Activated CD8-positive, alpha-beta memory T cell treated with anti-CD3 and anti-CD28 coated beads for 1 hour (primary cell): ENCODE measurements around the gene KIF26A.
"Not testable (repeated sequence)": the region's sequence is repeated elsewhere in the genome, so short reads cannot be mapped to it uniquely, and the experiment has no call there.

ENCODE experiments used
- DNase-seq, 2 donors: peaks; one replicate each; pipeline ENCODE4 v3.0.0-alpha.2; 2020; ENCODE audit warnings: low read depth in 1 of 2; ENCODE audit errors: extremely low read depth in 1 of 2

Gene KIF26A

DNA sequence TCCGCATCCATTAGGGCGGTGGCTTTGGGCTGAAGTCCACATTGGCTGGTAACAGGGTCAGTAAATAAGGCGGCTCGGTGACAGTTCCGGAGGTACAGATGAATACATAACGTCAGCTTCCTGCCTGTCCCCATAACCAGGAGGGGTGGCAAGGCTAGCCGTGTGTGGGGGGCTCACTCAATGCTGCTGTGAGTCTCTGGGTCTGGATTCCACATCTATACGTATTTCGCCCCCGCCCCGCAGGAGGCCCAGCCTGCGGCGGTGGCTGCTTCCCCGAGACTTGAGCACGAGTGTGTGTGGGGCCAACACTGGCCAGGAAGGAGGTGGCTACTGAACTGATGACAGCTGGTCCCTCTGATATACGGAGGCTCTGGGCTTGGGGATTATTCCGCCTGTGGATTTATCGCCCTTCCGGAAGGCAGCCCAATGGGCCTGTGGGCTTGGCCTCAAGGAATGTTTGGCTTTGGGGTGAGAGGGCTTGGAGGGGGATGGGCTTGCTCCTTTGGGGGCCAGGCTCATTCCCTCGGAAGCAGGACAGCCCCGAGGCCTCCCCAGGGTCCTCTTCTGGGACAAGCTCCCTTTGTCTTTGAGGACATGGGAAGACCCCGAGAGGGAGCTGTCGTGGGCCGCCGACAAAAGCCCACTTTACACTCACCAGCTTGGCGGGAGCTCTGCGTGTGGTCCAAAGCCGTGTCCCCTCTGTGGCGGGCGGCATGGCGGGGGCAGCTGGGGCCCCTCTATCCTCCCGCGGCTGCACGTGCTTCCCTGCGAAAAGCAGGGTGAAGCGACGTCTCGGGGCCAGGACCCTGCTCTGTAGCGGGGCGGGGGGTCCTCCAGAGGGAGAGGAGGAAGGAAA is 82.1 kb downstream of the KIF26A start:
- no peak for DNase-seq

- no peak for DNase-seq
These were observed 82.8 kb downstream of the KIF26A start for GRCh38 chr14:104221071-104221625.

DNA sequence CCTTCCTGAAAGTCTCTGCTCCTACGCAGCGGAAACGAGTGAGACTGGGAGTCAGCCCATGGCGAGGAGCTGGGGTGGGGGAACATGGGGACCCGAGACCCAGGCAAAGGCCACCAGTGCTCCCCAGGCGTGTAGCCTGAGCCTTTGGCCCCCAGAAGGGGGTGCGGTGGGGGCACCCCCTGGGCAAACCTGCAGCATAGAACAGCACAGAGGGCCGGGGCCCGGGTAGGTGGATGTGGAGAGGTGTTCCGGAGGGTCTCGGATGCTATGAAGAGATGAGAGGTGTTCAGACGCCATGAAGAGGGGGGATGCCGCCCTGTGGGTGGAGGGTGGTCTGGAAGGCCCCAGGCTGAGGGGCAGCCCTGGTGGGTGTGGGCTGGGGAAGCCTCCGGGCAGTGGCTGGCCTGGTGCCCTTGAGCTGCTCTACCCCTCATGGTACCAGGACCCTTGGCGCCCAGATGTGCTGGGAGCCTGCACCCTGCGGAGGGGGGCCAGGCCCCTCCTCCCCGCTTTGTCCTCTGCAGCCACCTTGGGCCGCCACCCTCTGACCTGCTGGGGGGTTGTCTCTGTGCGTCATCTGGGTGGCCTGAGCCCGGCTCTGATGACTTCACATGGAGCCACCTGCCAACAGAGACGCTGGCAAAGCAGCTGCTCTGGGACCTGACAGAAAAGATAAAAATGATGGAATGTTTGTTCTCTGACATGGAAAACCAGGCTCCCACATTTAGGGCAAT is 83.4 kb downstream of the KIF26A start:
- DNase-seq: no peak

DNA sequence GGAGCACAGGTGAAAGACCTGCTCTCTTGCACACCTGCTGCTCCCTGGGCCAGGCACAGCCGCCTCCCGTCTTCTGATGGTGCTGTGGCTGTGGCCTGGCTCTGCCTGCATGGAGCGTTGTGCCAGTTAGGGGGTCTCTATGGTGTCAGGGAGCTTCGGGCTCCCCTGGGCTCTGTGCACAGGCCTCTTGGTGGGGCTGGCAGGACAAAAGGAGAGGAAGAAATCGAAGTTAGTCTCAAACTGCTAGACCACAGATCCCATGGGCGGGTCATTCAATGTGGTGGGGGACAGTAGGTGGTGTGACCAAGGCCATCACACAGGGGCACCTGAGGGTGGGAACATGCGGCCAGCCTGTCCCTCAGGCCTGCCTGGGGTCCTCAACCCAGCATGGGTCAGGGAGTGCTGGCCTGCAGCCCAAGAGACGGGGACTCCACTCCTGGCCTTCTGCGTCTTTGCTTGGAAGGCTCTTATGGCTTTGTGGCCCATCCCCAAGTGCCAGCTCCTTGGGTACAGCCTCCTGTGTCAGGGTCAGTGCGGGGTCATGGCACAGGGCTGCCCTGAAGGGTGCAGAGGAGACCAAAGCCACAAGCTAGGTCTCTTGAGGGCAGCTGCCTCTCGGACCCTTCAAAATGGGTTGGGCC is 84.1 kb downstream of the KIF26A start:
- DNase-seq: no peak

DNA sequence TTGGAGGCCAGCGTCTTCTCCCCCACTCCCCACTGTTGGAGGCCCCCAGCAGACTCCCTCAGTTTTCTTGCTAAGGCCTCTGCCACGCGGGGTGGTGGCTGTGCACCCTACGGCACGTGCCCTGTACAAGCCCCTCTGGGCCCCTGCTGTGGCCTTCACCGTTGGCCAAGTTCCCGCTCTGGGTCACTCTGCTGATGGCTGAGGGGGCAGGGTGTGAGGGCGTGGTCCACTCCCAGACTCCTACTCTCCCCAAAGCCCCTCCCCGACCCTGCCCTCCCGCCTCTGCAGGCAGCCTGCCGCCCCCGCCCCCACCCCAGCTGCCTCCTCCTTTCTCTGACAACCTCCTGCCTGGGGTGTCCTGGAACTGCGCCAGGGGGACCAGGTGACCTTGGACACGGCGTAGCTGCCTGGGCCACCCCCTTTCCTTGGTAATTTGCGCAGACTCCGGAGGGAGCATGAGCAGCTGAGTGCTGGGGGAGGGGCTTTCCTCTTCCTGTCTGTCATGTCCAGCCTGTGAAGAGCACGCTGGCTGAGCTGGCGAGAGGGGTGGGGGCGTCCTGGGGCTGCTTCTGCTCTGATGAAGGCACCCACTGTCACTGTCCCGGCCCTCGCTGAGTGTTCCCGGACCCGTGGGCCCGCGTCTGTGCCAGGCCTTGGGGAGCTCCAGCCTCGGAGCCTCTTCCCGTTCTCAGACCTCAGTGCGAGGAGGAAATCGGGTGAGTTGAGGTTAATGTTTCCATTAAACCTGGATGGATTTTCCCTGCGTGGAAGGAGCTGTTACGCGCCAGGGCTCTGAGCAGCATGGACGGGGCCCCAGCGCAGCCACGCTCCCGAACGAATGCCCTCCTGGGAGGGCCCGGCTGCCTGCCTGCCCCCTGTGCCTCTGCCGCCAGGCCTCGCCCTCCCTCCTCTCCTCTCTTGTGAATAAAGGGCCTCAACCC is 85.0 kb downstream of the KIF26A start:
- DNase-seq: no peak

DNA sequence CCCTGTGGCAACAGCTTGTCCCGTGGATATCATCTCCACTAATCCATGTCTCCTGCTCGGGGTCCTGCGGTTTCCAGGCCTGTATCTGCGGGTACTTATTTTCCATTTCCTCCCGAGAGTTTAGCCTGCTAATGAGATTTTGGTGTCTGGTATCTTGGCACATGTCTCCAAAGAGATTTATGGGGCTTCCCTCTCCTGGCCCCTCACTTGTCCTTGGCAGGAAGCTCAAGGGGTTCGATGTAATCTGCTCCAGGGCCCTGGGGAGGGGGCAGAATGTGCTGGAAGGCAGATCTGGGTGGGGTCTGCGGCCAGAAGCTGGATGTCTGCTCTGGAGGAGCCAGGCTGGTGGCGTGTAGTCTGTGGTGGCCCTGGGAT is 85.7 kb downstream of the KIF26A start:
- no peak for DNase-seq

DNA sequence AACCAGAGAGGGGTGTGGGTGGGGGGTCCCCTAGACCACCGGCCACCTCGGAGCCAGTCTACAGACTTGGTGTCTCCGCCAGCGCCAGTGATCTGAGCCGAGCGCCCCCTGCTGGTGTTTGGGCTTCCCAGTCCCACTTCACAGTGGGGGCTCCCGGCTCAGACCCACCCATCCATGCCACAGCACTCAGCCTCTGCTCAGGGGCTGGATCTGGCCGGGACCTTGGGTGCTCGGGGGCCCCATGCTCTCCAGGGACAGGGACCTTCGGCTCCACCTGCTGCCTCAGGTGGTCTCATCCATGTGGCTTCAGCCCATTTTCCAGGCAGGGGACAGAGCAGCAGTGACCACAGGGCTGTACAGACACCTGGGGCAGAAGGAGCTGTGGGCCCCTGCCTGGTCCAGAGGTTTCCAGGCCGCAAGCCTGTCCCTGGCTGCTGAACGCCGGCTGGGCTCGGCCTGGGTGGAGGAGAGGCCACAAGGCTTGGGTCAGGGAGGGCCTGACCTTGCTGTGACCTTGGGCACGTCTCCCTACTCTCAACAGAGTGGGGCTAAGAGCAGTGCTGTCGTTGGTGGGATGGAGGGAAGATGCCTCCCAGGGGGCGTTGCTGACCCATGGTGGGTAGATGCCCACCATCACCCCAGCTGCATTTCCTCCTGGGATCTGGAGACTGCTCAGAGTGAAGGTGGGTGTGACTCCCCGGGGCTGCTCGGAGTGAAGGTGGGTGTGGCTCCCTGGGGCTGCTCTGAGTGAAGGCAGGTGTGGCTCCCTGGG is 86.3 kb downstream of the KIF26A start:
- DNase-seq: peak in 1 of 2 donors; percentile 13

DNA sequence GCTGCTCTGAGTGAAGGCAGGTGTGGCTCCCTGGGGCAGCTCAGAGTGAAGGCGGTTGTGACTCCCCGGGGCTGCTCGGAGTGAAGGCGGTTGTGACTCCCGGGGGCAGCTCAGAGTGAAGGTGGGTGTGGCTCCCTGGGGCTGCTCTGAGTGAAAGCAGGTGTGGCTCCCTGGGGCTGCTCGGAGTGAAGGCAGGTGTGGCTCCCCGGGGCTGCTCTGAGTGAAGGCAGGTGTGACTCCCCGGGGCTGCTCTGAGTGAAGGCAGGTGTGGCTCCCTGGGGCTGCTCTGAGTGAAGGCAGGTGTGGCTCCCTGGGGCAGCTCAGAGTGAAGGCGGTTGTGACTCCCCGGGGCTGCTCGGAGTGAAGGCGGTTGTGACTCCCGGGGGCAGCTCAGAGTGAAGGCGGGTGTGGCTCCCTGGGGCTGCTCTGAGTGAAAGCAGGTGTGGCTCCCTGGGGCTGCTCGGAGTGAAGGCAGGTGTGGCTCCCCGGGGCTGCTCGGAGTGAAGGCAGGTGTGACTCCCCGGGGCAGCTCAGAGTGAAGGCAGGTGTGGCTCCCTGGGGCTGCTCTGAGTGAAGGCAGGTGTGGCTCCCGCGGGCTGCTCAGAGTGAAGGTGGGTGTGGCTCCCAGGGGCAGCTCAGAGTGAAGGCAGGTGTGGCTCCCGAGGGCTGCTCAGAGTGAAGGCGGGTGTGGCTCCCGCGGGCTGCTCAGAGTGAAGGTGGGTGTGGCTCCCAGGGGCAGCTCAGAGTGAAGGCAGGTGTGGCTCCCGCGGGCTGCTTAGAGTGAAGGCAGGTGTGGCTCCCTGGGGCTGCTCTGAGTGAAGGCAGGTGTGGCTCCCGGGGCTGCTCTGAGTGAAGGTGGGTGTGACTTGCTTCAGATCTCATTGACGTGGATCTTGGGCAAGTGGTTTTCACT is 87.1 kb downstream of the KIF26A start:
- not testable (repeated sequence) for DNase-seq

- no peak for DNase-seq
These were observed 88.3 kb downstream of the KIF26A start for GRCh38 chr14:104226421-104227383.

GRCh38 chr14:104227806-104228205 is 89.4 kb downstream of the KIF26A start:
- no peak for DNase-seq

DNA sequence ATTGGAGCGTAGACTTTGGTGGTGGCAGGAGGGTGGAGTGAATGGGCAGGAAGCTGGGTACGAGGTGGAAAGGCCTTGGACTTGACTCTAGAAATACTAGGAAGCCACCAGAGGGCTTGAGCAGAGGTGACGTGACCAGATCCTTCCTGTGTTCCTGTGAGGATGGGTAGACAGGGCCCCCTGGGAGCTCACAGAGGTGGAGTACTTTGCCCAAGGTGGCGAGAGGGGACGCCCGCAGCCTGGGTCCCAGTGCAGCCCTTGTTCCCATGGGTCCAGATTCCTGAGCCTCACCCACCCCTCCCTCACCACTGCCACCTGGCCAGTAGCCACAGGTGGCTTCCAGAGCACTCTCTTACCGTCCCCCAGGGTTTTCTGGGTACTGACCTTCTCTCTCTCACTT is 89.8 kb downstream of the KIF26A start:
- no peak for DNase-seq

DNA sequence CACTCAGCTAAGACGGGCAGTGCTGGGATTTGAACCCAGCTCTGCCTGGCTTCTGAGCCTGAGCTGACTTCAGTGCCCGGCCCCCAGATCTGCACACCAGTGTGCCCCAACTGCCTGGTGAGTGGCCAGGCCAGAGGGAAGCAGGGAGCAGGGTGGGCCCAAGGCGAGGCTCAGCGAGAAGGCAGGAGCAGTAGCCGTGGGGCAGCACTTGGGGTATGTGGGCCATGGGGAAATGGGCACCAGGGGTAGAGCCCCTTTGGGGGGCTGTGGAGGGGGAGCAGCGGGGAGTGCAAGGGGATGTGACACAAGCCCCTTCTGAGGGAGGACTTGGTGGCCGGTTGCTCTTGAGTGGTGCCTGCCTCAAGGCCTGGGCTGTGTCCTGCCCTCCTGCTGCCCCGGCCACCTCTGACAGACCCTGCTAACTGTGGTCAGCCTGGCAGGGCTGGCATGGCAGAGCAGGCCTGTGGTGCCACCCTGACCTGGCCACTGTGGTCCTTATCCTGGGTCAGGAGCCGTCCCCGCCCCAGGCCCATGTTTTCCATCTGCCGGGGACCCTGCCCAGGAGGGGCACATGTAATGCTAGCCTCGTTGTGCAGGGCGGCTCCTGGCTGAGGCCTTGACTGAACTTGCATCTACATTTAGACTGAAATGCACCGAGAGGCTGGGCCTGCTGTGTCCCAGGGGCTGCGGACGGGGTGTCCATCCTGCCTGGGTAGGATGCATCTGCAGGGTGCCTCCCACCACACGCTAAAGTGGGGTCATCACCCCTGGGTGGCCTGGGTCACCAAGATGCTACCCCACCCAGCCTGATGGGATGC is 90.5 kb downstream of the KIF26A start:
- no peak for DNase-seq

DNA sequence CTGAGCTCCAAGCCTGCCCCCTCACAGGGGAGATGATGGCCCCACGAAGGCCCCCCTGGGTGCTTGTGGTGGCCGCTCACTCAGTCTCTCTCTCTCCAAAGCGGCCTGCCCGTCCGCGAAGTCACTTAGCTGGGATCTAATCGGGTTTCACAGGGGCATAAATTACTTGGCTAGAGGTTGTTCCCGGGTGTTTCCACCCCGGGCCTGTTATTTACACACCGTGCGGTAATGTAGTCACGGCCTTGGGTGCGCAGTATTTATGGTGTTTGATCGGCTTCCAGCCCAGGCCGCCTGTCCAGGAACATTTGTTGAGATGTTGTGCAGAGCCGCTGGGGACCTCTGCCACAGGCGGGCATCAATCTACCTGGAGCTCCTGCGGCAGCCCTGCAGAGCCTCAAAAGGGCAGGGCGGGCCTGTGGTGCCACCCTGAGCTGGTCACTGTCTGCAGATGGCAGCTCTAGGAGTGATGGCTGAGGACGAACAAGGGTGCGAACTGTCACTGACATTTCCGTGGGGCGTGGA is 91.2 kb downstream of the KIF26A start:
- DNase-seq: no peak

- no peak for DNase-seq
These were observed 91.9 kb downstream of the KIF26A start for GRCh38 chr14:104230119-104230815.
